ENCODE measurements around the gene PDS5B. TPM values are rescaled to one million over a fixed set of nuclear protein-coding genes. Genes with fewer than 3 reads are reported as not detected.
A peak's percentile ranks its signal among the peaks of the same experiment; 100 is the strongest.

The PDS5B gene
- total RNA-seq, 2 experiments from 2014 or later: 39.8 to 40.6 TPM

DNA sequence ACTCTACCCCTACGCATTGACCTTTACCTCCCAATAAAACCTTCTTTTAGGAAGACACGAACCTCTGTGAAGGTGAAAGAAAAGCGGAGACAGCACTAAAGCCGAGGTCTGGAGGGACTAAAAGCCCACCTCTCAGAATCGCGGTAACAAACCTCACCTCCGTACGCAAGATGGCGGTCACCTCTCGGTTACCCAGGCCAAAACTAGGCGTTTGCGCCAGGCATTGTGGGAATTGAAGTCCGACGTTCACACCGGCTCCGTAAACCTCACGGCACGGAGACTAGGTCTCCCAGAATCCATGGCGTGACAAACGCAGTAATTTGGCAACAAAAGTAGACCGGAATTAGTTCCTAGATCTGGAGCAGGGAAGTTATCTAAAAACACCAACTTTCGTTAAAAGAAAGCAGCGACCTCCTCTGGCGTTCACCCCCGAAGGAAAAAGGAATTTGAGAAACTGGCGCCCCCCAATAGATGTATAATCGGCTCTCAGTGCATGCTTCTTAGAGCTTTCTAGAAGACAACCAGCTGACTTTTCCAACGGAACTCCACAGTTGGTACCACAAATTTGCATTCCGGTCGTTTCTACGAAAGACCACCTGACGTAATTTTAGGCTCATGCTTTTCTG, 47.5 kb upstream of the PDS5B start, which contains the start of gene N4BP2L2:
N4BP2L2 (minus strand) TSS at position 175 of the 626 bp plus-strand sequence. CDS start 1,768 bp downstream, outside the sequence.
- Mint-ChIP-seq H3K9me3 (no peaks in the 10 kb centered on the region), H3K27me3 (peaks cover 5% of the 10 kb centered on the region), H3K27ac (peak within 1 kb of the TSS; percentile 100), H3K4me3 (peak within 1 kb of the TSS; percentile 100), H3K4me1 (ENCODE audit: low read depth) (peaks cover 55% of the 10 kb centered on the region), H3K36me3 (ENCODE audit: low read depth) (peaks cover 49% of the 10 kb centered on the region)
- Histone ChIP-seq H3K4me3 (ENCODE audit: low read length) (peak within 1 kb of the TSS; percentile 81), H3K27ac (ENCODE audit: low read depth in 1 of 2, low read length in 2 of 2) (peak within 1 kb of the TSS; percentile 98), H3K36me3 (ENCODE audit: insufficient read depth, low read length) (peaks cover 26% of the 10 kb centered on the region), H3K4me1 (ENCODE audit: insufficient read depth, low read length) (peaks cover 18% of the 10 kb centered on the region), H3K9me3 (ENCODE audit: control insufficient read depth in 1 of 2, insufficient read depth in 1 of 2, low read length in 2 of 2) (no peaks in the 10 kb centered on the region), H3K27me3 (ENCODE audit: control insufficient read depth in 1 of 2, insufficient read depth in 2 of 2, low read length in 2 of 2) (no peaks in the 10 kb centered on the region)
- ATAC-seq (ENCODE audit: poor library complexity): peak; percentile 96
- intact Hi-C loops (cut with DNase I, micrococcal nuclease): loop anchor here (1.0 to 10.0 kb wide), 11 partner anchors 43 to 1279 kb away; partner anchors contain the start of genes RFC3 (in 2 of the 2), N4BP2L1 (in 1 of the 2) and PDS5B (in 1 of the 2)
- DNase-seq: peak; percentile 82 to 97 (median 88)
- ChIA-PET POLR2A (interaction anchor here (0.7 to 2.9 kb wide), 20 partner anchors 9 to 1376 kb away, joined by 3 to 41 read pairs (median 4); partner anchors contain the start of genes BRCA2, N4BP2L1, PDS5B and ZAR1L), CTCF (interaction anchor here (1.1 to 2.6 kb wide), 6 partner anchors 42 to 1004 kb away, joined by 3 to 16 read pairs (median 4); partner anchors contain the start of gene PDS5B)
- TF ChIP-seq, protein P1, sequence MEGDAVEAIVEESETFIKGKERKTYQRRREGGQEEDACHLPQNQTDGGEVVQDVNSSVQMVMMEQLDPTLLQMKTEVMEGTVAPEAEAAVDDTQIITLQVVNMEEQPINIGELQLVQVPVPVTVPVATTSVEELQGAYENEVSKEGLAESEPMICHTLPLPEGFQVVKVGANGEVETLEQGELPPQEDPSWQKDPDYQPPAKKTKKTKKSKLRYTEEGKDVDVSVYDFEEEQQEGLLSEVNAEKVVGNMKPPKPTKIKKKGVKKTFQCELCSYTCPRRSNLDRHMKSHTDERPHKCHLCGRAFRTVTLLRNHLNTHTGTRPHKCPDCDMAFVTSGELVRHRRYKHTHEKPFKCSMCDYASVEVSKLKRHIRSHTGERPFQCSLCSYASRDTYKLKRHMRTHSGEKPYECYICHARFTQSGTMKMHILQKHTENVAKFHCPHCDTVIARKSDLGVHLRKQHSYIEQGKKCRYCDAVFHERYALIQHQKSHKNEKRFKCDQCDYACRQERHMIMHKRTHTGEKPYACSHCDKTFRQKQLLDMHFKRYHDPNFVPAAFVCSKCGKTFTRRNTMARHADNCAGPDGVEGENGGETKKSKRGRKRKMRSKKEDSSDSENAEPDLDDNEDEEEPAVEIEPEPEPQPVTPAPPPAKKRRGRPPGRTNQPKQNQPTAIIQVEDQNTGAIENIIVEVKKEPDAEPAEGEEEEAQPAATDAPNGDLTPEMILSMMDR (IDR thresholded peaks at IDR 0.05): peak; percentile 33

DNA sequence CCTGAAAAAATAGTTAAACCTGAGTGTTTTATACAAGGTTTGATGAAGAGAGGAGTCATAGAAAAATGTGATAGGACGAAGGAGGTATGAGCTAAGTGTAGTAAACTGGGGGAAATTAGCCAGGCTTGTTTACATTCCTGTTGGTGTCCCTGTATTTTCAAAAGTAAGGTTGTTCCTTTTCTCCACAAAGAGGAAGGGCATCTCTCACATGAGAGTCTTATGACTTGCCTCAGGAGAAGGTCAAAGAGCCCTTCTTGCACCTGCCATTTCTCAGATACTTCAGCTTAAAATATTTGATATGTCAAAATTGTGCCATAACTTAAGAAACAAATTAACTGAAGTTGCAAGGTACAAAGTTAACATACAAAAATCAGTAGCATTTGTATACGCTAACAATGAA, 44.0 kb upstream of the PDS5B start:
- TF ChIP-seq, protein P1 (IDR thresholded peaks at IDR 0.05): no peak
- intact Hi-C loops (cut with DNase I, micrococcal nuclease): loop anchor here in 1 of 2 experiments (2.0 kb wide), 1 partner anchor 41 kb away; no protein-coding TSS in a partner anchor
- Histone ChIP-seq H3K27ac (ENCODE audit: low read depth in 1 of 2, low read length in 2 of 2) (no peak overlapping the region), H3K4me1 (ENCODE audit: insufficient read depth, low read length) (peaks cover 14% of the 10 kb centered on the region), H3K4me3 (ENCODE audit: low read length) (no peak overlapping the region), H3K36me3 (ENCODE audit: insufficient read depth, low read length) (no peaks in the 10 kb centered on the region), H3K9me3 (ENCODE audit: control insufficient read depth in 1 of 2, insufficient read depth in 1 of 2, low read length in 2 of 2) (no peaks in the 10 kb centered on the region), H3K27me3 (ENCODE audit: control insufficient read depth in 1 of 2, insufficient read depth in 2 of 2, low read length in 2 of 2) (no peaks in the 10 kb centered on the region)
- Mint-ChIP-seq H3K9me3 (no peaks in the 10 kb centered on the region), H3K4me3 (no peak overlapping the region), H3K27ac (no peak overlapping the region), H3K27me3 (peaks cover 5% of the 10 kb centered on the region), H3K4me1 (ENCODE audit: low read depth) (peaks cover 24% of the 10 kb centered on the region), H3K36me3 (ENCODE audit: low read depth) (peaks cover 18% of the 10 kb centered on the region)
- DNase-seq: no peak
- CTCF ChIA-PET: no interaction called here
- POLR2A ChIA-PET: no interaction called here
- ATAC-seq (ENCODE audit: poor library complexity): no peak

DNA sequence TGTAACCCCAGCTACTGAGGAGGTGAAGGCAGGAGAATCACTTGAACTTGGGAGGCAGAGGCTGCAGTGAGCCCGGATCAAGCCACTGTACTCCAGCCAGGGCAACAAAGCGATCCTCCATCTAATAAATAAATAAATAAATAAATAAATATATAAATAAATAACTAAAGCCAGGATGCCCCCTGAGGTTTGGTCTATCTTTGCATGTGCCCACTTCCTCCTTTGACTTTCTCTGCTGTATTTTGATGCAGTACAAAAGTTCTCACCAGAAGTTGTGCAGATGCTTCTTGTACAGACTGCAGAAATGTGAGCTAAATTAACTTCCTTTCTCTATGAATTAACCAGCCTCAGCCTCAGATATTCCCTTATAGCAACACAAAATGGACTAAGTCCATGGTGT, 41.2 kb upstream of the PDS5B start:
- CTCF ChIA-PET: no interaction called here
- H3K27me3 Mint-ChIP-seq: peaks cover 5% of the 10 kb centered on the region
- intact Hi-C loops (cut with DNase I, micrococcal nuclease): no loop called here
- Histone ChIP-seq H3K9me3 (ENCODE audit: control insufficient read depth in 1 of 2, insufficient read depth in 1 of 2, low read length in 2 of 2) (no peaks in the 10 kb centered on the region), H3K27ac (ENCODE audit: low read depth in 1 of 2, low read length in 2 of 2) (no peak overlapping the region), H3K27me3 (ENCODE audit: control insufficient read depth in 1 of 2, insufficient read depth in 2 of 2, low read length in 2 of 2) (no peaks in the 10 kb centered on the region), H3K4me3 (ENCODE audit: low read length) (no peak overlapping the region), H3K36me3 (ENCODE audit: insufficient read depth, low read length) (no peaks in the 10 kb centered on the region), H3K4me1 (ENCODE audit: insufficient read depth, low read length) (no peaks in the 10 kb centered on the region)
- POLR2A ChIA-PET: no interaction called here
- H3K4me3 Mint-ChIP-seq: no peak overlapping the region
- H3K36me3 Mint-ChIP-seq (ENCODE audit: low read depth): no peaks in the 10 kb centered on the region
- no peaks in the 10 kb centered on the region for H3K4me1 Mint-ChIP-seq (ENCODE audit: low read depth)
- H3K9me3 Mint-ChIP-seq: no peaks in the 10 kb centered on the region
- DNase-seq (no peak), ATAC-seq (ENCODE audit: poor library complexity) (no peak)
- no peak overlapping the region for H3K27ac Mint-ChIP-seq
- TF ChIP-seq, protein P1 (IDR thresholded peaks at IDR 0.05): no peak

Data from CD4-positive, alpha-beta T cell (primary cell).